ENCODE measurements around the gene CASKIN2. TPM values are rescaled to one million over a fixed set of nuclear protein-coding genes. Genes with fewer than 3 reads are reported as not detected.

The CASKIN2 gene
- total RNA-seq, 4 donors from 2014 or later: 9.5 to 12.2 (median 10.4) TPM

DNA sequence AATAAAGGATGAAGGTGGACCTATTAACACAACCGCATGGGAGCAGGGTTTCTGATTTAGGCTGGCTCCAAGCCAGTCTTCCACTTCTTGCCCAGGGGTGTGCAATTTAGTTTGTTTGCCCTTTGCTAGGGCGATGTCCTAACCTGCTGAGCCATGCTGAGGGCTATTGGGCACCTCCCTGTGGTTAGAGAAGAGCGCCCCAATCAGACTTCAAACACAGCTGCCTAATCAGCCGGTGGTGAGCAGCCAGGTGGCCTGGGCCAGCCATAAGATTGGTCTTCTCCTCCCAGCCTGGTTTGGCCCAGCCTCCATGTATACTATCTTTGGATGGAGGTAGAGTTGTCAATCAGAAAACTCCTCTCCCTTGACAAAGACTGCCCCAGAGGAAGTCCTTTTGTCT is 43.2 kb downstream of the CASKIN2 start:
- intact Hi-C loops (cut with DNase I): loop anchor here (10.0 kb wide), 1 partner anchor 73 kb away; no protein-coding TSS in a partner anchor
- Histone ChIP-seq H3K9me3 (no peaks in the 10 kb centered on the region), H3K36me3 (peaks cover 0 to 56% (median 13%) of the 10 kb centered on the region in 3 donors), H3K4me1 (peaks cover 16 to 54% (median 23%) of the 10 kb centered on the region in 3 donors), H3K27me3 (no peaks in the 10 kb centered on the region), H3K27ac (peak overlapping the region in 1 of 4 donors; percentile 35), H3K4me3 (no peak overlapping the region)
- WGBS, 2 donors: 23 to 30% methylated on average over 2 to 4 of the region's 4 CpGs
- DNase-seq: no peak
- TF ChIP-seq, protein P1, sequence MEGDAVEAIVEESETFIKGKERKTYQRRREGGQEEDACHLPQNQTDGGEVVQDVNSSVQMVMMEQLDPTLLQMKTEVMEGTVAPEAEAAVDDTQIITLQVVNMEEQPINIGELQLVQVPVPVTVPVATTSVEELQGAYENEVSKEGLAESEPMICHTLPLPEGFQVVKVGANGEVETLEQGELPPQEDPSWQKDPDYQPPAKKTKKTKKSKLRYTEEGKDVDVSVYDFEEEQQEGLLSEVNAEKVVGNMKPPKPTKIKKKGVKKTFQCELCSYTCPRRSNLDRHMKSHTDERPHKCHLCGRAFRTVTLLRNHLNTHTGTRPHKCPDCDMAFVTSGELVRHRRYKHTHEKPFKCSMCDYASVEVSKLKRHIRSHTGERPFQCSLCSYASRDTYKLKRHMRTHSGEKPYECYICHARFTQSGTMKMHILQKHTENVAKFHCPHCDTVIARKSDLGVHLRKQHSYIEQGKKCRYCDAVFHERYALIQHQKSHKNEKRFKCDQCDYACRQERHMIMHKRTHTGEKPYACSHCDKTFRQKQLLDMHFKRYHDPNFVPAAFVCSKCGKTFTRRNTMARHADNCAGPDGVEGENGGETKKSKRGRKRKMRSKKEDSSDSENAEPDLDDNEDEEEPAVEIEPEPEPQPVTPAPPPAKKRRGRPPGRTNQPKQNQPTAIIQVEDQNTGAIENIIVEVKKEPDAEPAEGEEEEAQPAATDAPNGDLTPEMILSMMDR (IDR thresholded peaks at IDR 0.05): no peak
- TF ChIP-seq POLR2A (IDR thresholded peaks at IDR 0.05): no peak

DNA sequence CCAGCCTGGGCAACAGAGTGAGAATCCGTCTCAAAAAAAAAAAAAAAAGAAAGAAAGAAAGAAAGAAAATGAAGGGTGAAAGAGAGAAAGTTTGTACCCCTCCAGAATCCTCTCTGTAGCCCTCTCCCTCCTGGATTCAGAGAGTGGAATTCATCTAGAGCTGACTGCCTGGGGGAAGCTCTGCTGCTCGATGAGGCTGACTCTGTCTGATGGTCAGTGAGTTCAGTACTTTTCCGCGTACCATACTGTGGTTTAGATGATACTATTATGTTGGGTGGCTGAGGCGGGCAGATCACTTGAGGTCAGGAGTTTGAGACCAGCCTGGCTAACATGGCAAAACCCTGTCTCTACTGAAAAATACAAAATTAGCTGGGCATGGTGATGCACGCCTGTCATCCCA is 44.1 kb downstream of the CASKIN2 start:
- intact Hi-C loops (cut with DNase I): loop anchor here (10.0 kb wide), 1 partner anchor 74 kb away; no protein-coding TSS in a partner anchor
- 70 to 92% methylated on average over 5 to 6 of the region's 6 CpGs for WGBS, 2 donors
- DNase-seq: no peak
- TF ChIP-seq, protein P1 (IDR thresholded peaks at IDR 0.05): no peak
- no peak for TF ChIP-seq POLR2A (IDR thresholded peaks at IDR 0.05)
- H3K27me3 ChIP-seq: no peaks in the 10 kb centered on the region
- no peak overlapping the region for H3K4me3 ChIP-seq
- H3K9me3 ChIP-seq: no peaks in the 10 kb centered on the region
- H3K27ac ChIP-seq: no peak overlapping the region
- peaks cover 0 to 47% (median 13%) of the 10 kb centered on the region in 3 donors for H3K36me3 ChIP-seq
- H3K4me1 ChIP-seq: peaks cover 11 to 45% (median 15%) of the 10 kb centered on the region in 3 donors

DNA sequence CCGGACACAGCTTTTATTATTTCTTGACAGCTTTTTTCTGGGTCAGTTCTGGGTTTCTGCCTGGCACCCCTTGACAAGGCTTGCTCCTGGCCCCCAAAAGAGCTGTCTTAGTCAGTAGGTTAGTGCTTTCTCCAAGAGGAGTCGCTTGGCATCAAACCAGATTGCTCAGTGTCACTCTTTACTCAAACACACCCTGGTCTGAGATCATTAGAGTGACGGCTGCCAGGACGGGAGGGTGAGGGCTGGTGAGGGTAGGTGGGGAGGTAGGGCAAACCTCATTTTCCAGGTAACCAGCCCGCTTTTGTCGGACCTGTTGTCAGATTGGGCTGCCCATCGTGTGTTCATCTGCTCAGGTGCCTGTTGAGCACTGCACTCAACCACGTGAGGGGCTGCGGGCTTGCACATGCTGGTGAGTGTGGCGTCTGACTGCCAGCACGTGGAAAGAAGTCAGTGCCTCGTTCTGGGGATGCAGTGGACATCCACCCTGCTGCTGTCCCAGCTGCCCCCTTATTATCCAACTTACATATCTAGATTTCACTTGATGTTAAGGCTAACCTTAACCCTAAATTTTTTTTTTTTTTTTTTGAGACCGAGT is 46.5 kb downstream of the CASKIN2 start:
- intact Hi-C loops (cut with DNase I): no loop called here
- no peak for DNase-seq

DNA sequence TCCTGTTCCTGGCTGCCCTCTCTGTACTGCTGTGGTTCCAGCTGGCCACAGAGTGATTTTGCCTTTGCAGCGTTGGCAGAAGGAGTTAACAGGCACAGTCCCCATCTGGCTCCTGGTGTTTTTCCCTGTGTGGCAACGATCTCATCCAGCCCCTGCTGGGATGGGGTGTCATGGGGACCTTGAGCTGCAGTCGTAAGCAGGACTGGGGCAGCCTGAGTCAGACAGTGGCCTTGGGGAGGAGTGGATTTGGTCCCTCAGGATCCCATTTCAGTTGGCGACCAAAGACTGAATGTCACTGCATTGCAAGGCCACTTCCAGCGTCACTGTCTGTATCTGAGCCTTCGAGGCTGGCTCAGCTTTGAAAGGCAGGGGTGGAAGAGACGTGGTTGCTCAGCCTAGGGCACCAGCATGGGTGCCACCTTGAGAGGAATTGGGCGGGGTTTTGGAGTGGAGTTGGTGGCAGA is 47.0 kb downstream of the CASKIN2 start:
- intact Hi-C loops (cut with DNase I): no loop called here
- H3K4me1 ChIP-seq: peaks cover 7 to 25% (median 11%) of the 10 kb centered on the region in 3 donors
- H3K27me3 ChIP-seq: no peaks in the 10 kb centered on the region
- no peak for DNase-seq
- WGBS, 2 donors: 65 to 87% methylated on average over 4 to 8 of the region's 8 CpGs
- peak overlapping the region in 3 of 4 donors; percentile 21 to 56 (median 48) for H3K27ac ChIP-seq
- TF ChIP-seq, protein P1 (IDR thresholded peaks at IDR 0.05): no peak
- no peak for TF ChIP-seq POLR2A (IDR thresholded peaks at IDR 0.05)
- H3K36me3 ChIP-seq: peaks cover 0 to 19% (median 10%) of the 10 kb centered on the region in 3 donors
- H3K9me3 ChIP-seq: no peaks in the 10 kb centered on the region
- H3K4me3 ChIP-seq: no peak overlapping the region

More for the DNA sequence above, 46.5 kb downstream of the CASKIN2 start:
- peaks cover 0 to 25% (median 13%) of the 10 kb centered on the region in 3 donors for H3K36me3 ChIP-seq
- no peaks in the 10 kb centered on the region for H3K27me3 ChIP-seq
- H3K4me3 ChIP-seq: no peak overlapping the region
- H3K9me3 ChIP-seq: no peaks in the 10 kb centered on the region
- peaks cover 7 to 25% (median 11%) of the 10 kb centered on the region in 3 donors for H3K4me1 ChIP-seq
- TF ChIP-seq, protein P1 (IDR thresholded peaks at IDR 0.05): no peak
- TF ChIP-seq POLR2A (IDR thresholded peaks at IDR 0.05): no peak
- 85 to 89% methylated on average over 7 to 8 of the region's 13 CpGs for WGBS, 2 donors
- H3K27ac ChIP-seq: peak overlapping the region in 3 of 4 donors; percentile 21 to 56 (median 48)

DNA sequence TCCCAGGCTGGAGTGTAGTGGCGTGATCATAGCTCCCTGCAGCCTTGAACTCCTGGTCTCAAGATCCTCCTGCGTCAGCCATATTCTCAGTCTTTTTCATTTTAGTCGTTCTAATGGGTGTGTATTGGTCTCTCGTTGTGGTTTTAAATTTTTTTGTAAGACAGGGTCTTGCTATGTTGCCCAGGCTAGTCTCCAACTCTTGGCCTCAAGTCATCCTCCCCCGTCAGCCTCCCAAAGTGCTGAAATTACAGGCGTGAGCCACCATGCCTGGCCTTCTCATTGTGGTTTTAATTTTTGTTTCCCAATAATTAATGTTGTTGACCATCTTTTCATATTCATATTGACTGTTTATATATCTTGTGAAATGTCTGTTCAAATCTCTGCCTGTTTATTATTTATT is 50.3 kb downstream of the CASKIN2 start:
- Histone ChIP-seq H3K27me3 (no peaks in the 10 kb centered on the region), H3K27ac (no peak overlapping the region), H3K36me3 (no peaks in the 10 kb centered on the region), H3K4me1 (peaks cover 11 to 23% (median 13%) of the 10 kb centered on the region in 3 donors), H3K4me3 (no peak overlapping the region), H3K9me3 (no peaks in the 10 kb centered on the region)
- TF ChIP-seq POLR2A (IDR thresholded peaks at IDR 0.05): no peak
- TF ChIP-seq, protein P1 (IDR thresholded peaks at IDR 0.05): no peak
- 88 to 90% methylated on average over 6 of the region's 6 CpGs for WGBS, 2 donors
- no peak for DNase-seq
- intact Hi-C loops (cut with DNase I): no loop called here

Measured in esophagus squamous epithelium (tissue), 5 donors.